GM18499 (cell line): Measurements from ENCODE around the gene MIAT.
"Not testable (repeated sequence)": the region's sequence is repeated elsewhere in the genome, so short reads cannot be mapped to it uniquely, and the experiment has no call there.

Experiments used
- ATAC-seq: cut with Tn5 transposase; IDR thresholded peaks from one replicate; pipeline ENCODE4 v1.9.1; 2021; ENCODE audit warnings: moderate number of reproducible peaks; ENCODE audit not compliant: insufficient read depth, unreplicated experiment

Gene MIAT

GRCh38 chr22:26656891-26657851 lies at the start of gene MIAT:
TSS of gene MIAT (plus strand) at chr22:26657588.
- no peak for ATAC-seq

DNA sequence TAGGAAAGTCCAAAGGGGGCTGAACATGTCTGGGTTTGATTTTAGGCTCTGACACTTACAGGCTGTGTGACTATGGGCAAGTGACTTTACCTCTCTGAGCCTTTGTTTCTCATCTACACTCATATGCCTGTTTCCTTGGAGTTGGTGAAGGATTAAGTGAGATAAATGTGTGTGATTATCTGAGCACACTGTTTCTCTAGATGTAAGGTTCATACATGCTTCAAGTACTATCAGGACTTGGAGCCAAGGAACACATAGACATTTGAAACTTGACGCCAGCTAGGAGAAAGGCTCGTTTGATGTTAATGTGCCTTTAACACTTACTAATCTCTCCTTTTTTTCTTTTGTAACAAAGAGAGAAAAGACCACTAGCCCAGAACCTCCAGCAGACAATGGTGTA lies 49.3 kb upstream of the MIAT start:
- no peak for ATAC-seq

- ATAC-seq: no peak
Measured at GRCh38 chr22:26609287-26609686, 48.1 kb upstream of the MIAT start.

DNA sequence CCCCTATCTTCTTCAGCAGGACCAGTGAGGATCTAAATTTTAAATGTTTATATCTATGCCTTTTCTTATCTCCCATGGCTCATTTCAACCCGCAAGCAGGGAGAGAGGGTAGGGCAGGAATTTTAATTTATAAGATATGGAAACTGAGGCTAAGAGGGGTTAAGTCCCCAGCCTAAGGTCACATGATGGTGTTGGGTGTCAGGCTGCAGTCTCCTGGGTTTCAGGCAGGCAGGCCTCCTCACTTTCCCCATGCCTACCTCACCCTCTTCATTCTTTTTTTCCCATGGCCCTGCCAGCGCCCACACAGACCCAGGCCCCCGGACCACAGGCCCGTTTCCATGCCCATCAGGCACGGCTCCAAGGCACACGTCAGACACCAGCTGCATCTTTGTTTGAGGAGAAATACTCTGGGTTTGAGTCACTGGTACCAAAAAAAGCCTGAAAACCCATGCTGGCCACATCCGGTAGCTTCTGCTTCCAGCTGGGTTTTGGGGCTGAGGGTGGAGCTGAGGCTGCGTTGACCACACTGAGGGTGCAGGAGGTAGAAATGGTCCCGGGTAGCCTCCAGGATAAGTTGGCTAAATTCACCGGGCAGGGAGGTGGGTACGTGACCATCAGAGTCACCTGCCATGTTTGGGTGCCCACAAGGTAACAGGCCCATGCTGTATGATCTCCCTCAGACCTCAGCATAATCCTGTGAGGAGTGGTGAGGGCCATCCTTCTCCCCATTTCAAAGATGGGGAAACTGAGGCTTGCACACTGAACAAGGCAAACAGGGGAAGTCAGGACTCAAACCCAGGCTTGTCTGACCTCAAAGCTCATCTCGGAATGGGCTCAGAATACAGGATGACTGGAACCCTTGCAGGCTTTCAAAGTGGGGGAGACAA lies 47.1 kb upstream of the MIAT start:
- ATAC-seq: peak; percentile 62

- no peak for ATAC-seq
Measured at GRCh38 chr22:26610996-26611395, 46.4 kb upstream of the MIAT start.

DNA sequence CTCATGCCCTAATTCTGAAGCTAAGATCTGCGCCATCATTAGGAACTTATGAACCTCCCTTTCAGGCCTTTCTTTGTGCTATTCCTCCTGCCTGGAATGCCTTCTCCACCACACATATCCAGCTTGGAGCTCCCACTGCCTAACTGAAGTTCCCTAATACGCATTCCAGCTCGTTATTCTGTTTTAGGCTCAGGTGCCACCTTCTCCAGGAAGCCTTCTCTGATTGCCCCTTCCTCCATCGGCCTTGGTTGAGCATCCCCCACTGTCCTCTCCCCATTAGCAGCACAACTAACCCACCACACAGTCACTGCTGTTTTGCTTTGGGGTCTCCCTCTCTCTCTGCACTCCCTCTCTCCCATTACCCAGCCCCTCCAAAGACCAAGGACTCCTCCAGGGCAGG lies 44.7 kb upstream of the MIAT start:
- ATAC-seq: no peak

- not testable (repeated sequence) for ATAC-seq
Measured at GRCh38 chr22:26613753-26614152, 43.6 kb upstream of the MIAT start.

- ATAC-seq: no peak
Measured at GRCh38 chr22:26614322-26614721, 43.1 kb upstream of the MIAT start.

DNA sequence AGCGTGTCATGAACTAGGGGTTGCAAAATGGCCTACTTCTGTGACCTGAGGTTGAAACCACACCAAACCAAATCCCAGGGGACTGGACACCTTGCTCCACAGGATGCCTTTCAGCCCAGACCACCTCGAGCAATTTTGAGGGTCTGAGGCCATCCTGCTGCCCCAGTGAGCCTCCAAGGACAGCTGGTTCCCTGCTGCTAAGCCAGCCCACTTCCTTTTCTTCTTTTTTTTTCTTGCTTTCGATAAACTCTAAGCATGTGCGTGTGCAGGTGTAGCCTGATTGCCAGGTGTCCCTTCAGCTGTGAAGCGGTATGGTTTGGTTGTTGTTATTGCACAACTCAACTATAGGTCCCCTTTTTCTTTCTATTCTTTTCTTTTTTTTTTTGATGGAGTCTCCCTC lies 42.2 kb upstream of the MIAT start:
- ATAC-seq: no peak

DNA sequence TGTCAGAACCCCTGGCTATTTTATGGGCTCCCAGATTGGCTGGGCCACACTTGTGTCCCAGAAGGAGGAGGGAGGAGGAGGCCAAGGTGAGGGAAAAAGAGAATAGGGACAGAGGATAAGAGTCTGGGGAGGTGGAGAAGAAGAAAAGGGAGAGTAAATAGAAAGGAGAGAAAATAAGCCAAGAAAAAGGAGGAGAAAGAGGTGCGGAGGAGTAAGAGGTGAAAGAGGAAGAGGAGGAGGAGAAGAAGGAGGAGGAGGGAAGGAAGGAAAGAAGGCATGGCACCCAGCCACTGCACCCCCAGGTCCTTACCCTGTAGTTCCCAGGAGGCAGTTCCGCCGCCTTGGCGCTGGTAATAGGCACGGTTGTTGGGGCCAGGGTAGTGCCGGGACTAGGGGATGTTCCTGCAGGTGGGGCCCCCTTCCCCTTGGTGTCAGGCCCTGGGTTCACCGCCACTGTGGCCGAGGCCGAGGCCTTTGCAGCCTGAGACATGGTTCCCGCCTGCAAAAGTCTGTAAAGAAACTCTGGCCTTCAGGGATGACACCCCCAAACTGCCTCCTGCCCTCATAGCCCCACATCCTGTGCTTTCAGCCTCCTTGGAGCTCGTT lies 41.5 kb upstream of the MIAT start:
- no peak for ATAC-seq

DNA sequence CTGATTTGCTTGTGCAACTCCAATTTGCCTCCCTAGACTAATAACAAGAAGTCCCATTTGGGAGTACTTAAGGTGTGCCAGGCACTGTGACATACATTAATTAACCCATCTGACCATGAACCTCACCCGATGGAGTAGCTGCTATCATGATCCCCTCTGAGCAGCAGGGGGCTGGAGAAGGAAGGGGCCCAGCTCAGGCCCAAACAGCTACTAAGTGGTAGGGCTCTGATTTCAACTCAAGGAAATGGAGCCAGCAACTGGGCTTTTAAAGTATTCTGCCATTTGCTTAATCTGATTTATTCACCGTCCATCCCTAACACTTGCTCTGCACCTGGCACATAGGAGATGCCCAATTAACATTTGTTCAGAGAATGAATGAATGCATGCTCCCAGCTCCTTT lies 40.7 kb upstream of the MIAT start:
- no peak for ATAC-seq

DNA sequence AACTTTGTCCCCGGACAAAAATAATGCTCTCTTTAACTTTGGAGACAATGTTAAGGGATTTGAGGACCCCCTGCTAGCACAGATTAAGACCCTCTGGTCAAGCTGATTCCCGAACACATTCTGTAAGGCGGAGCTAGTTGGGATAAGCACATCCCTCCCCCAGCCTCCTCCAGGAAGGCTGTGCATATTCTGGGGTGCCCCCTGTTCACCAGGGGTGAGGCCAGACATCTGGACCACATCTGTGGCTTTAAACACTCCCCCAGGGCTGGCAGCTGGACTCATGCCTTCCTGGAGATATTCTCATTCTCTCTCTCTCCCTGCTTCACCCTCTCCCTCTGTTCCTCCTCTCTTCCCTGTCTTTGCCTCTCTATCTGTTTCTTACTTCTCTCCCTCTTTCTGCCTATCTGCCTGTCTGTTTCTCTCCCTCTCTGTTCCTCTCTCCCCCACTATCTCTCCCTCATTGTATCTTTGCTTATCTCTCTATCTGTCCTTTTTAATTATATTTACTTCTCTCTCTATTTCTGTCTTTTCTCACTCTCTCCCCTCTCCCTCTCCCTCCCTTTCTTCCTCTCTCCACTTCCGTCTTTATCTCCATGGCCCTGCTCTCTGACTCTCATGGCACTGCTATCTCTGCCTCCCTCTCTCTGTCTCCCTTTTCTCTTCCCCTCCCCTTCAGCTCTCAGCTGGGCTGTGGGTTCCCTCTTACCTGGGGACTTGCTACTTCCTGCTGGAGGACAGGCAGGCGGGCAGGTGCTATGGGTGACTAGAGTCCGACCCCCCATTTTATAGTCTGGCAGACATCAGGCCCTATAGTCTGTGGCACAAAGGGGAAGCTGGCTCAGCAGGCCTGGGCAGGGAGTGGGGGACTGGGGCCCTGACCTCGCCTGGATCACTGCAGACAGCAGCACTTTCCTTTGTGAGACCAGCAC lies 39.9 kb upstream of the MIAT start, which contains the start of gene CRYBB1:
TSS of gene CRYBB1 (minus strand) at position 757 of the 929 bp plus-strand sequence. CDS start 1,708 bp downstream, outside the sequence.
- ATAC-seq: no peak

GRCh38 chr22:26618455-26618854 lies 38.9 kb upstream of the MIAT start:
- no peak for ATAC-seq

- no peak for ATAC-seq
Measured at GRCh38 chr22:26619510-26619909, 37.9 kb upstream of the MIAT start.

GRCh38 chr22:26620197-26620596 lies 37.2 kb upstream of the MIAT start:
- no peak for ATAC-seq

DNA sequence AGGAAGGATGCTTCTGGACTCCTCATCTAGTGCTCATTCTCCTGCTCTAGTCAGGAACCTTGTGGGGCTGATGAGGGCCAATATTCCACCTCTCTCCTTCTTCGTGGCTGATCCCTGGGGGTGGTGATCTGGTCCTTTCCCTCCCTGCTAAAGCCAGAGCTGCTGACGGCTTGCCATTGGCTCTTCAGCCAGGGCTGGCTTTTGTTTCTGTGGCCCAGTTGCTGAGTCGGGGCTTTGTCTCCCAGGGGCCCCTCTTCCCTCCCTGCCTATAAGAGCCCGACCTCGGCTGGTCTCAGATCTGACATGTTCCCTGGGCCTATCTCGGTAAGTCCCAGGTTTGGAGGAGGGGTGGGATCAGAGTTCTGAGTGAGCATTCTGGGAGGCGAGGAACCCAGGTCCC lies 35.7 kb upstream of the MIAT start, which contains the start of gene CRYBA4:
TSS of gene CRYBA4 (plus strand) at position 301 of the 400 bp plus-strand sequence. CDS start 634 bp downstream, outside the sequence.
- no peak for ATAC-seq

DNA sequence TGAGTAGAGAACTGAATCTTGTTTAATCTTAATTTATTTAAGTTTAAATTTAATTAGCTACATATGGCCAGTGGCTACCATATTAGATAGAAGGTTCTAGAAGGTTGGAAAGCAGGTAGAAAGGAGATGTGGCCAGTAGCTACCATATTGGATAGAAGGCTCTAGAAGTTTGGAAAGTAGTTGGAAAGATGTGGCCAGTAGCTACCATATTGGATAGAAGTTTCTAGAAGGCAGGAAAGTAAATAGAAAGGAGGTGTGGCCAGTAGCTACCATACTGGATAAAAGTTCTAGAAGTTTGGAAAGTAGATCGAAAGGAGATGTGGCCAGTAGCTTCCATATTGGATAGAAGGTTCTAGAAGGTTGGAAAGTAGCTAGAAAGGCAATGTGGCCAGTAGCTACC lies 33.4 kb upstream of the MIAT start:
- no peak for ATAC-seq

- no peak for ATAC-seq
Measured at GRCh38 chr22:26624803-26625202, 32.6 kb upstream of the MIAT start.

DNA sequence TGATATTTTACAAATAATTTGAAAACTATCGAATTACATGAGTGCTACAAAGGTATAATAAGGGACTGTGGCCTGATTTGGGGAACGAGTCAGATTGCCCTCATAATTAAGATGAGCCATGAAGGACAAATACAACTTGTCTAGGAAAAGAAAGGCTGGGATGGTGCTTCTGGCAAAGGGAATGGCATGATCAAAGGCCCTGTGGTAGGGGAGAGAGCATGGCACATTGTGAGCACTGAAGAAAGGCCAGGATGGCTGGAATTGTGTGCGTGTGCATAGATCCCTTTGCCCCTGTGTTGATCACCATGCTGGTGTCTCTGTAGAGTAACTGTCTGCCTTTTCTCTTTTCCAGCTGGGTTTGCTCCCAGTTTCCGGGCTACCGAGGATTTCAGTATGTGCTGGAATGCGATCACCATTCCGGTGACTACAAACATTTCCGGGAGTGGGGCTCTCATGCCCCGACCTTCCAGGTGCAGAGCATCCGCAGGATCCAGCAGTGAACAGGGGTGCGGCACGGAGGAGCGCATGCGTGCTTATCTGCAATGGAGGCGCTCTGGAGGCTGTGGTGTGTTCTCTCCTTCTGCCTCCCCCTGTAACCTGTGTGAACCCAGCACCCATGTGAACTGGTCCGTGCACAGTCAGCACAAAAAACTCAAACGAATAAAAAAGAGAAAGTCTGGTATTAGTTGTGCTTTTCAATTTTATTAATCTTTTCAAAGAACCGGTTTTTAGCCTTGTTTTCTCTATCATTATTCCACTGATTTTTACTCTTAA lies 27.2 kb upstream of the MIAT start:
- no peak for ATAC-seq
